ENCODE measurements around the gene PLCL1.

DNA sequence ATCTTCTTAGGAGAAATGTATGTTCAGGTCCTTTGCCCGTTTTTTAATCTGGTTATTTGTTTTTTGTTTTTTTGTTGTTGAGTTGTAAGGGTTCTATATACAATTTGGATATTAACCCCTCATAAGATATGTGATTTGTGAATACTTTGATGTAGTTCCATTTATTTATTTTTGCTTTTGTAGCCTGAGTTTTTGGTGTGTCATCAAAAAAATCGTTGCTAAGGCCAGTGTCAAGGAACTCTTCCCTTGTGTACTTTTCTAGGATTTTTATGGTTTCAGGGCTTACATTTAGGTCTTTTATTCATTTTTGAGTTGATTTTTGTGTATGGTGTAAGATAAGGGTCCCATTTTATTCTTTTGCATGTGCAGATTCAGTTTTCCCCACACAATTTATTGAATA lies 372.6 kb downstream of the PLCL1 start:
- TF ChIP-seq, protein P1, sequence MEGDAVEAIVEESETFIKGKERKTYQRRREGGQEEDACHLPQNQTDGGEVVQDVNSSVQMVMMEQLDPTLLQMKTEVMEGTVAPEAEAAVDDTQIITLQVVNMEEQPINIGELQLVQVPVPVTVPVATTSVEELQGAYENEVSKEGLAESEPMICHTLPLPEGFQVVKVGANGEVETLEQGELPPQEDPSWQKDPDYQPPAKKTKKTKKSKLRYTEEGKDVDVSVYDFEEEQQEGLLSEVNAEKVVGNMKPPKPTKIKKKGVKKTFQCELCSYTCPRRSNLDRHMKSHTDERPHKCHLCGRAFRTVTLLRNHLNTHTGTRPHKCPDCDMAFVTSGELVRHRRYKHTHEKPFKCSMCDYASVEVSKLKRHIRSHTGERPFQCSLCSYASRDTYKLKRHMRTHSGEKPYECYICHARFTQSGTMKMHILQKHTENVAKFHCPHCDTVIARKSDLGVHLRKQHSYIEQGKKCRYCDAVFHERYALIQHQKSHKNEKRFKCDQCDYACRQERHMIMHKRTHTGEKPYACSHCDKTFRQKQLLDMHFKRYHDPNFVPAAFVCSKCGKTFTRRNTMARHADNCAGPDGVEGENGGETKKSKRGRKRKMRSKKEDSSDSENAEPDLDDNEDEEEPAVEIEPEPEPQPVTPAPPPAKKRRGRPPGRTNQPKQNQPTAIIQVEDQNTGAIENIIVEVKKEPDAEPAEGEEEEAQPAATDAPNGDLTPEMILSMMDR (conservative IDR thresholded peaks at IDR 0.05 in 1 of 2, IDR thresholded peaks at IDR 0.05 in 1 of 2; ENCODE audit: extremely low read depth in 1 of 2, insufficient read depth in 1 of 2, low read depth in 1 of 2, low read length in 2 of 2), result no peak
- no peak for TF ChIP-seq EZH2 (IDR thresholded peaks at IDR 0.05; ENCODE audit: borderline replicate concordance, low read length)
